ENCODE results near the gene RIOK3. TPM values are rescaled to one million over a fixed set of nuclear protein-coding genes. Genes with fewer than 3 reads are reported as not detected.

The RIOK3 gene
- total RNA-seq, 3 donors from 2014 or later (not counting 1 experiment from before 2014, with no cell fraction given), result 164 to 233 (median 182) TPM

DNA sequence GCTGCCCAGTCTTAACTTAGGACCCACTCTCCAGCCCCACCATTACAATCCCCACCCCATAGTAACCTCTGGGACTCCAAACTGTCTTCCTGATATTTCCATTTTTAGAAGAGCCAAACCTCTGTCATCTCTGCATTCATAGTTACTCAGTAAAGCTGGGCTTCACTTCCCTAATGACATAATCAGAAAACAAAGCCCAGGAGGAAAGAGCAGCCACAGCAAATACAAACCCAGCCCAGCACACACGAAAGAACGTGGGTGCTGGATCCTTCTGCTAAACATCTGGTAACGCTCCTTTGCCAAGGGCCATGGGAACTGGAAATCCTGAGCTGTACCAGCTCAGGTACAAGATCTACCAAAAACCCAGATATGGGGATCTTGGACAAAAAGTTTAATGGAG, 36.8 kb upstream of the RIOK3 start:
- Histone ChIP-seq H3K27me3 (ENCODE audit: control insufficient read depth, insufficient read depth, low read length) (no peaks in the 10 kb centered on the region), H3K4me3 (ENCODE audit: low read length) (no peak overlapping the region), H3K36me3 (ENCODE audit: control insufficient read depth, insufficient read depth, low read length) (no peaks in the 10 kb centered on the region), H3K27ac (ENCODE audit: low read length) (no peak overlapping the region), H3K4me1 (ENCODE audit: control insufficient read depth, insufficient read depth, low read length) (peaks cover 4% of the 10 kb centered on the region), H3K9me3 (ENCODE audit: control insufficient read depth, insufficient read depth, low read length) (no peaks in the 10 kb centered on the region)
- no peak for DNase-seq
- Mint-ChIP-seq H3K4me3 (no peak overlapping the region), H3K27me3 (ENCODE audit: low read depth in 2 of 2) (no peaks in the 10 kb centered on the region), H3K4me1 (peaks cover 2% of the 10 kb centered on the region in 2 donors), H3K9me3 (no peaks in the 10 kb centered on the region), H3K27ac (no peak overlapping the region), H3K36me3 (no peaks in the 10 kb centered on the region)
- 93% methylated on average over 3 of the region's 3 CpGs for WGBS (ENCODE audit: insufficient coverage)
- no peak for ATAC-seq
- intact Hi-C loops (cut with micrococcal nuclease), result no loop called here
- TF ChIP-seq, protein P1, sequence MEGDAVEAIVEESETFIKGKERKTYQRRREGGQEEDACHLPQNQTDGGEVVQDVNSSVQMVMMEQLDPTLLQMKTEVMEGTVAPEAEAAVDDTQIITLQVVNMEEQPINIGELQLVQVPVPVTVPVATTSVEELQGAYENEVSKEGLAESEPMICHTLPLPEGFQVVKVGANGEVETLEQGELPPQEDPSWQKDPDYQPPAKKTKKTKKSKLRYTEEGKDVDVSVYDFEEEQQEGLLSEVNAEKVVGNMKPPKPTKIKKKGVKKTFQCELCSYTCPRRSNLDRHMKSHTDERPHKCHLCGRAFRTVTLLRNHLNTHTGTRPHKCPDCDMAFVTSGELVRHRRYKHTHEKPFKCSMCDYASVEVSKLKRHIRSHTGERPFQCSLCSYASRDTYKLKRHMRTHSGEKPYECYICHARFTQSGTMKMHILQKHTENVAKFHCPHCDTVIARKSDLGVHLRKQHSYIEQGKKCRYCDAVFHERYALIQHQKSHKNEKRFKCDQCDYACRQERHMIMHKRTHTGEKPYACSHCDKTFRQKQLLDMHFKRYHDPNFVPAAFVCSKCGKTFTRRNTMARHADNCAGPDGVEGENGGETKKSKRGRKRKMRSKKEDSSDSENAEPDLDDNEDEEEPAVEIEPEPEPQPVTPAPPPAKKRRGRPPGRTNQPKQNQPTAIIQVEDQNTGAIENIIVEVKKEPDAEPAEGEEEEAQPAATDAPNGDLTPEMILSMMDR (IDR thresholded peaks at IDR 0.05), result no peak

DNA sequence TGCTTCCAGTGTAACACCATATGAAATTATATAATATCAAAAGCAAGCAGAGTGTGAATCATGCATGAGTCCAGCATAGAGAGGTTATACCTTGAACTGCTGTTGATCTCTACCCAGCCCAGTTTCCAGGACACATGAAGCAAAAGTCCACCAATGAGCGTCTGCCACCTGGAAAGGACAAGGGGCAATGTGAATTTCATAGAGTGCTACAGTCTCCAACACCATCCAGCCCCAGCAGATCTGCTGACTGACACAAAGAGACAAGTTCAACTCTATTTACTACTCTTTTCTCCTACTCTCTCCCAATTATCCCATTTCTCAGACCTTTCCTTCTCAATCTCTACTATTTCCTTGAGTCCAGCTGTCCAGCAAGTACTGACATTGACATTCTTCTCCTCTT, 31.8 kb upstream of the RIOK3 start:
- no peaks in the 10 kb centered on the region for H3K36me3 Mint-ChIP-seq
- peaks cover 30 to 31% of the 10 kb centered on the region in 2 donors for H3K4me1 Mint-ChIP-seq
- TF ChIP-seq, protein P1 (IDR thresholded peaks at IDR 0.05), result no peak
- ATAC-seq (no peak), DNase-seq (no peak)
- no peaks in the 10 kb centered on the region for H3K9me3 ChIP-seq (ENCODE audit: control insufficient read depth, insufficient read depth, low read length)
- intact Hi-C loops (cut with micrococcal nuclease), result loop anchor here (5.0 kb wide), 1 partner anchor 114 kb away; no protein-coding TSS in a partner anchor
- H3K27ac ChIP-seq (ENCODE audit: low read length), result no peak overlapping the region
- H3K36me3 ChIP-seq (ENCODE audit: control insufficient read depth, insufficient read depth, low read length), result no peaks in the 10 kb centered on the region
- H3K4me1 ChIP-seq (ENCODE audit: control insufficient read depth, insufficient read depth, low read length), result peaks cover 36% of the 10 kb centered on the region
- 94% methylated on average over 1 of the region's 1 CpG for WGBS (ENCODE audit: insufficient coverage)
- no peak overlapping the region for H3K27ac Mint-ChIP-seq
- H3K27me3 Mint-ChIP-seq (ENCODE audit: low read depth in 2 of 2), result no peaks in the 10 kb centered on the region
- no peak overlapping the region for H3K4me3 ChIP-seq (ENCODE audit: low read length)
- peak overlapping the region; percentile 53 for H3K4me3 Mint-ChIP-seq
- no peaks in the 10 kb centered on the region for H3K27me3 ChIP-seq (ENCODE audit: control insufficient read depth, insufficient read depth, low read length)
- H3K9me3 Mint-ChIP-seq, result no peaks in the 10 kb centered on the region

DNA sequence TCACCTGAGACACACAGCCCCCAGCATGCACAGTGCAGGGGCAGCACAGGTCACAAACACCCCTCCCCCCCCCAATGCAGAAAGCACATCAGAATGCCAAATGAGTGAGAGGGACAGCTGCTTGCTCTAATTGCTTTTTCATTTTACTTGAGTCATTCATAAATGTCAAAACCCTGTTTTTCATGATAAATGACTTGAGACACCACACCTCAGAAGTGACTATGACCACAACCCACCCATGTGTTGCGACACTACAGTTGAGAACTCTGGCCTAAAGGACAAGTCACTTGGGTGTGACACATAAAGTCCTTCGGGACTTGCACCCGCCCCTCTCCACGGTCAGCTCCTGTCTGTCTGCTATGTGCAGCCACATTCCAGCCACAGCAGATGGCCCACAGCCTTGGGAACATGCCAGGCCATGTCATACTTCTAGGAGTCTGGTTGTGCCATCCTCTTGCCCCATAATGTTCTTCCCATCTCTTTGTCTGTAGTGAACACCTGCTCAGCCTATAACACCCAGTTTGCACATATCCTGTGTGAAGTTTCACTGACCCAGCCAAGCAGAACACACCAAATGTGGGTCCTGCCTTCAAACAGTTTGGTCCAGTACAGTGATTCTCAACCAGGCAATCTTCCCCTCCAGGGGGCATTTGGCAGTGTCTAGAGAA, 30.2 kb upstream of the RIOK3 start:
- no peak overlapping the region for H3K4me3 ChIP-seq (ENCODE audit: low read length)
- TF ChIP-seq, protein P1 (IDR thresholded peaks at IDR 0.05), result no peak
- H3K4me1 ChIP-seq (ENCODE audit: control insufficient read depth, insufficient read depth, low read length), result peaks cover 36% of the 10 kb centered on the region
- ATAC-seq (peak; percentile 84 to 94 (median 88)), DNase-seq (peak; percentile 47 to 53)
- H3K4me3 Mint-ChIP-seq, result peak overlapping the region; percentile 92
- H3K36me3 ChIP-seq (ENCODE audit: control insufficient read depth, insufficient read depth, low read length), result no peaks in the 10 kb centered on the region
- peaks cover 30 to 31% of the 10 kb centered on the region in 2 donors for H3K4me1 Mint-ChIP-seq
- H3K27me3 ChIP-seq (ENCODE audit: control insufficient read depth, insufficient read depth, low read length), result no peaks in the 10 kb centered on the region
- intact Hi-C loops (cut with micrococcal nuclease), result loop anchor here (5.0 kb wide), 1 partner anchor 116 kb away; no protein-coding TSS in a partner anchor
- 10% methylated on average over 4 of the region's 4 CpGs for WGBS (ENCODE audit: insufficient coverage)
- peak overlapping the region; percentile 89 to 90 for H3K27ac Mint-ChIP-seq
- no peaks in the 10 kb centered on the region for H3K27me3 Mint-ChIP-seq (ENCODE audit: low read depth in 2 of 2)
- peak overlapping the region; percentile 60 for H3K27ac ChIP-seq (ENCODE audit: low read length)
- H3K9me3 ChIP-seq (ENCODE audit: control insufficient read depth, insufficient read depth, low read length), result no peaks in the 10 kb centered on the region
- H3K9me3 Mint-ChIP-seq, result no peaks in the 10 kb centered on the region
- H3K36me3 Mint-ChIP-seq, result no peaks in the 10 kb centered on the region
